Measurements from ENCODE around the gene ADGRD2. TPM values are rescaled to one million over a fixed set of nuclear protein-coding genes. Genes with fewer than 3 reads are reported as not detected.

ADGRD2 gene
- polyA plus RNA-seq, 2 of the 4 experiments (the other 2 are of a cell fraction), result not detected

DNA sequence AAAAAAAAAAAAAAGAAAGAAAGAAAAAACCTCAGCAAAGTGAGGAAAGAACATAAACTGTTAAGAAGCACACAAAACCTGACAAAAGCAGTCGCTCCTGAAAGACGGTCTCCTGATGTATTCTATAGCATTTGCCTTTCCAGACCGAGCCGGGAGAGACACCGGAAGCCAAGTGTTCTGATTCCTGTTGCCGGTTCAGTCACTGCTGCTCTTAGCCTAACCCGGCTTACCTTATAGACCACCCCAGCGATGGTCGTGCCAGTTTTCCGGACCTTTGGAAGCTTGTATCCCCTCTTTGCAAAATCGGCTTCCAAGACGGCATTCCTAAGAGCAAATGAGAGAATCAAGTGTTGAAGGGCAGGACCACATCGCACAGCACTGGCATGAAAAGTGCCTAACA, 35.6 kb upstream of the ADGRD2 start (continued):
- TF ChIP-seq NPAS2 (CRISPR knock-in tag; IDR thresholded peaks at IDR 0.05; ENCODE audit: borderline replicate concordance), result no peak

DNA sequence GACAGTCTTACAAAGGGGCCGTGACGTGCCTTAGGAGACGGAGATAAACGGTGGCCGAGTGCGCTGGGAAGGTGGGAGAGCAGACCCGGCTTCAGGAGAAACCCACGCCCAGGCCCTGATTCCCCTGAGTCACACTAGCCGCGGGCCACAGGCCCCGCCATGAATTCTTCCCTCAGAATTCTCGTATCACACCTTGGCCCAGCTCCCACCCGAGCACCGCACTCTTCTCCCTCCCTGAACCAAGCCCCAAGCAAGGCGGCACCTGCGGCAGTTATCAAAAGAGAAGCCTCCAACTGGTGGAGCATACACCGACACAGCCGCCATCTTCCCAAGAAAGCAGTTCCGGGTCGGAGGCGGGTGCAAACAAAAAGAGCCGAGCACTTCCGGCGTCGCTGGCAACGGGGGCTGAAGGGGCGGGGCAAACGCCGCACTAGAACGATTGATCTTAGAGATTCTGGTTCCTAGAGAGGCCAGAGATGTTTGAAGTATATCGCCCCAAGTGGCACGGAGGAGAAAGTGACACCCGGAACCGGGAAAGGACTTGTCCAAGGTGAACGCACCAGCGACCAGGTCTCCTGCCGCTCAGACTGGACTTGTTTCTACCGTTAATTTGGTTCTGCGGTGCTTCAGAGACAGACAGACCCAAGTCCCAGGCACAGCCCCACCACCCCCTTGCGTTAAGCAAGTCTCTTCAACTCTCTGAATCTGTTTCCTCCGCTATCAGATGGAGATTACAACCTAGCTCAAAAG, 35.0 kb upstream of the ADGRD2 start, which contains the start of gene PSMB7:
Gene PSMB7 (minus strand): TSS at position 341 of the 750 bp plus-strand sequence. CDS start 17 bp downstream, at position 324.
- Histone ChIP-seq H3K4me1 (peaks cover 35% of the 10 kb centered on the region), H3K27ac (peak within 1 kb of the TSS; percentile 70 to 91), H3K4me2 (peak within 1 kb of the TSS; percentile 98), H3K9me3 (0 out of 3 replicates have a peak, but pooled peaks cover 3% of the 10 kb centered on the region), H3K4me3 (peak within 1 kb of the TSS; percentile 80)
- CTCF ChIA-PET, result interaction anchor here (1.0 to 26.5 kb wide), 9 partner anchors 22 to 246 kb away, joined by 3 to 429 read pairs (median 4); no protein-coding TSS in a partner anchor
- peak; percentile 86 to 90 for ATAC-seq
- POLR2A ChIA-PET, result no interaction called here
- peak; percentile 92 to 99 for DNase-seq (ENCODE audit: low read depth in 1 of 2, low spot score in 1 of 2)
- 6% methylated on average over 41 of the region's 41 CpGs for WGBS (ENCODE audit: missing lambda C conversion rate)
- FAIRE-seq, result peak; percentile 39
- TF ChIP-seq, protein P1, sequence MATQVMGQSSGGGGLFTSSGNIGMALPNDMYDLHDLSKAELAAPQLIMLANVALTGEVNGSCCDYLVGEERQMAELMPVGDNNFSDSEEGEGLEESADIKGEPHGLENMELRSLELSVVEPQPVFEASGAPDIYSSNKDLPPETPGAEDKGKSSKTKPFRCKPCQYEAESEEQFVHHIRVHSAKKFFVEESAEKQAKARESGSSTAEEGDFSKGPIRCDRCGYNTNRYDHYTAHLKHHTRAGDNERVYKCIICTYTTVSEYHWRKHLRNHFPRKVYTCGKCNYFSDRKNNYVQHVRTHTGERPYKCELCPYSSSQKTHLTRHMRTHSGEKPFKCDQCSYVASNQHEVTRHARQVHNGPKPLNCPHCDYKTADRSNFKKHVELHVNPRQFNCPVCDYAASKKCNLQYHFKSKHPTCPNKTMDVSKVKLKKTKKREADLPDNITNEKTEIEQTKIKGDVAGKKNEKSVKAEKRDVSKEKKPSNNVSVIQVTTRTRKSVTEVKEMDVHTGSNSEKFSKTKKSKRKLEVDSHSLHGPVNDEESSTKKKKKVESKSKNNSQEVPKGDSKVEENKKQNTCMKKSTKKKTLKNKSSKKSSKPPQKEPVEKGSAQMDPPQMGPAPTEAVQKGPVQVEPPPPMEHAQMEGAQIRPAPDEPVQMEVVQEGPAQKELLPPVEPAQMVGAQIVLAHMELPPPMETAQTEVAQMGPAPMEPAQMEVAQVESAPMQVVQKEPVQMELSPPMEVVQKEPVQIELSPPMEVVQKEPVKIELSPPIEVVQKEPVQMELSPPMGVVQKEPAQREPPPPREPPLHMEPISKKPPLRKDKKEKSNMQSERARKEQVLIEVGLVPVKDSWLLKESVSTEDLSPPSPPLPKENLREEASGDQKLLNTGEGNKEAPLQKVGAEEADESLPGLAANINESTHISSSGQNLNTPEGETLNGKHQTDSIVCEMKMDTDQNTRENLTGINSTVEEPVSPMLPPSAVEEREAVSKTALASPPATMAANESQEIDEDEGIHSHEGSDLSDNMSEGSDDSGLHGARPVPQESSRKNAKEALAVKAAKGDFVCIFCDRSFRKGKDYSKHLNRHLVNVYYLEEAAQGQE (IDR thresholded peaks at IDR 0.05), result peak; percentile 83
- peak; percentile 92; the same call in 1 of the 2 replicates for TF ChIP-seq HDAC2 (IDR thresholded peaks at IDR 0.05)
- TF ChIP-seq TFCP2L1 (CRISPR knock-in tag; IDR thresholded peaks at IDR 0.05), result no peak
- TF ChIP-seq, protein P2, sequence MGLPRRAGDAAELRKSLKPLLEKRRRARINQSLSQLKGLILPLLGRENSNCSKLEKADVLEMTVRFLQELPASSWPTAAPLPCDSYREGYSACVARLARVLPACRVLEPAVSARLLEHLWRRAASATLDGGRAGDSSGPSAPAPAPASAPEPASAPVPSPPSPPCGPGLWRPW (IDR thresholded peaks at IDR 0.05), result no peak
- no peak for TF ChIP-seq NPAS2 (CRISPR knock-in tag; IDR thresholded peaks at IDR 0.05; ENCODE audit: borderline replicate concordance)
- no peak for TF ChIP-seq MAFK (IDR thresholded peaks at IDR 0.05; ENCODE audit: partially characterized antibody)
- no peak for TF ChIP-seq POLR2AphosphoS2 (conservative IDR thresholded peaks at IDR 0.05; ENCODE audit: low read length)
- TF ChIP-seq EP300 (IDR thresholded peaks at IDR 0.05), result no peak
- no peak for TF ChIP-seq RNF2 (IDR thresholded peaks at IDR 0.05; ENCODE audit: borderline replicate concordance, low read depth)
- TF ChIP-seq, protein P3, sequence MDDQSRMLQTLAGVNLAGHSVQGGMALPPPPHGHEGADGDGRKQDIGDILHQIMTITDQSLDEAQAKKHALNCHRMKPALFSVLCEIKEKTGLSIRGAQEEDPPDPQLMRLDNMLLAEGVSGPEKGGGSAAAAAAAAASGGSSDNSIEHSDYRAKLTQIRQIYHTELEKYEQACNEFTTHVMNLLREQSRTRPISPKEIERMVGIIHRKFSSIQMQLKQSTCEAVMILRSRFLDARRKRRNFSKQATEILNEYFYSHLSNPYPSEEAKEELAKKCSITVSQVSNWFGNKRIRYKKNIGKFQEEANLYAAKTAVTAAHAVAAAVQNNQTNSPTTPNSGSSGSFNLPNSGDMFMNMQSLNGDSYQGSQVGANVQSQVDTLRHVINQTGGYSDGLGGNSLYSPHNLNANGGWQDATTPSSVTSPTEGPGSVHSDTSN (IDR thresholded peaks at IDR 0.05), result no peak
- TF ChIP-seq, protein P4, sequence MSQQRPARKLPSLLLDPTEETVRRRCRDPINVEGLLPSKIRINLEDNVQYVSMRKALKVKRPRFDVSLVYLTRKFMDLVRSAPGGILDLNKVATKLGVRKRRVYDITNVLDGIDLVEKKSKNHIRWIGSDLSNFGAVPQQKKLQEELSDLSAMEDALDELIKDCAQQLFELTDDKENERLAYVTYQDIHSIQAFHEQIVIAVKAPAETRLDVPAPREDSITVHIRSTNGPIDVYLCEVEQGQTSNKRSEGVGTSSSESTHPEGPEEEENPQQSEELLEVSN (IDR thresholded peaks at IDR 0.05; ENCODE audit: borderline replicate concordance, low read depth), result no peak
- TF ChIP-seq RFX5 (IDR thresholded peaks at IDR 0.05), result no peak
- TF ChIP-seq ZC3H11A (IDR thresholded peaks at IDR 0.05), result no peak
- TF ChIP-seq, protein P5, sequence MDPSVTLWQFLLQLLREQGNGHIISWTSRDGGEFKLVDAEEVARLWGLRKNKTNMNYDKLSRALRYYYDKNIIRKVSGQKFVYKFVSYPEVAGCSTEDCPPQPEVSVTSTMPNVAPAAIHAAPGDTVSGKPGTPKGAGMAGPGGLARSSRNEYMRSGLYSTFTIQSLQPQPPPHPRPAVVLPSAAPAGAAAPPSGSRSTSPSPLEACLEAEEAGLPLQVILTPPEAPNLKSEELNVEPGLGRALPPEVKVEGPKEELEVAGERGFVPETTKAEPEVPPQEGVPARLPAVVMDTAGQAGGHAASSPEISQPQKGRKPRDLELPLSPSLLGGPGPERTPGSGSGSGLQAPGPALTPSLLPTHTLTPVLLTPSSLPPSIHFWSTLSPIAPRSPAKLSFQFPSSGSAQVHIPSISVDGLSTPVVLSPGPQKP (IDR thresholded peaks at IDR 0.05; ENCODE audit: low read depth, low read length), result no peak
- TF ChIP-seq ATOH8 (CRISPR knock-in tag; IDR thresholded peaks at IDR 0.05; ENCODE audit: low read depth), result no peak
- TF ChIP-seq RARB (CRISPR knock-in tag; IDR thresholded peaks at IDR 0.05), result no peak
- no peak for TF ChIP-seq BHLHE40 (IDR thresholded peaks at IDR 0.05; ENCODE audit: low read depth, low read length)
- TF ChIP-seq SREBF2 (IDR thresholded peaks at IDR 0.05), result no peak
- no peak for TF ChIP-seq NFE2L2 (conservative IDR thresholded peaks at IDR 0.05; ENCODE audit: low read length)
- TF ChIP-seq CHD4 (IDR thresholded peaks at IDR 0.05; ENCODE audit: borderline replicate concordance), result no peak
- peak; percentile 29 for TF ChIP-seq ZFP36 (IDR thresholded peaks at IDR 0.05; ENCODE audit: borderline replicate concordance, partially characterized antibody)
- TF ChIP-seq HOXB5 (CRISPR knock-in tag; IDR thresholded peaks at IDR 0.05), result no peak
- no peak for TF ChIP-seq HOXA7 (CRISPR knock-in tag; IDR thresholded peaks at IDR 0.05)
- no peak for TF ChIP-seq CBX8 (IDR thresholded peaks at IDR 0.05)
- TF ChIP-seq RAD21 (conservative IDR thresholded peaks at IDR 0.05 in 1 of 2, IDR thresholded peaks at IDR 0.05 in 1 of 2), result no peak
- TF ChIP-seq EHMT2 (IDR thresholded peaks at IDR 0.05; ENCODE audit: low read depth), result no peak
- no peak for TF ChIP-seq USF2 (IDR thresholded peaks at IDR 0.05)
- TF ChIP-seq JUN (IDR thresholded peaks at IDR 0.05), result peak; percentile 72 to 94; a peak in 4 of 5 replicates
- TF ChIP-seq HEYL (CRISPR knock-in tag; IDR thresholded peaks at IDR 0.05), result no peak
- TF ChIP-seq ZNF302 (CRISPR knock-in tag; IDR thresholded peaks at IDR 0.05), result no peak
